NCI-H187 (cell line): ENCODE results near the gene DNAJB11.
A peak's percentile ranks its signal among the peaks of the same experiment; 100 is the strongest.

ENCODE experiments used
- DNase-seq, 2 experiments: peaks; one replicate each; lab custom pipeline; 2025; lab: John Stamatoyannopoulos, UW

DNAJB11 gene

GRCh38 chr3:186596568-186597287 lies 26.2 kb downstream of the DNAJB11 start:
- DNase-seq, result no peak

- DNase-seq, result no peak
These were observed 27.7 kb downstream of the DNAJB11 start for GRCh38 chr3:186598108-186598784.

DNA sequence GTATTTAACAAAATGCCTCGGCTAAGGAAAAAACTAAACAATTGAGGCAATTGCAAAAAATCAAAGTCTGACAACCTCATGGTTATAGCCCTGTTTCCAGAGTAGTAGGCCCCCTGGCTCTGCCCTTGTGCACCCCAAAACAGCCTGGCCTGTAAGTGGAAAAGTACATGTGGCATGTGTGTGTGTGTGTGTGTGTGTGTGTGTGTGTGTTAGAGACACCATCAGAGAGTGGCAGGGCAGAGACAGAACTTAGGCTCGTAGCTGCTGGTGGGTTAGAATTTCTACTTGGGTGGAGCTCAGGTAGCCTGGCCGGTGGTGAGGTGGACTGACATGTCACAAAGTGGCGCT lies 28.2 kb downstream of the DNAJB11 start:
- no peak for DNase-seq

DNA sequence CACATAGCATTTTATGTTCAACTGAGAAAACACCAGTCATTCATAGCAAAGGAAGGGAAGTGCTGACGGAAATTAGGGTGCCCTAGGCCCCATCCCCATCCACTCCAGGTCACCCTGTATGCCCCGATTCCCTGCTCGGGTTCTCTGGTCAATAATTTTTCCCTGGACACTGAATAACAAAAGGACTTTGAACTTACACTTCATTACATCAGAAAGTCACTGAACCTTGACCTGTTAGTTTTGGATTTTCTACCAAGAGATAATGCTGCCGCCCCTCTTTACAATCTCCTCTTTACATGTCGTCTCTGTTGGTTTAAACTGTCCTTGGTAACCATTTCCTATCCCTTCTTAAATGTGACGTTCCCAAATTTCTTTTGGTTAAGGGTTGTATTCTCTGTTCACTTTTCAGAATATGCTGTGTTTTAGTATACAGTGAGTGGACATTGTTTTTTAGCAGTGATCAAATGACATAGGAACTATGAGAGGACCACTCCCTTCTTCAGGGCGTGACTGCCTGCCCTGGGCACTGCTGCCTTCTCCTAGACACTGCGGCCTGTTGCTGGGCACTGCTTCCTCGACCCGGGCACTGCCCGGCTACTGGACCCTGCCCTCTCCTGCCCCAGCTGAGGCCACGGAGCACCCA lies 28.7 kb downstream of the DNAJB11 start:
- DNase-seq, result no peak

DNA sequence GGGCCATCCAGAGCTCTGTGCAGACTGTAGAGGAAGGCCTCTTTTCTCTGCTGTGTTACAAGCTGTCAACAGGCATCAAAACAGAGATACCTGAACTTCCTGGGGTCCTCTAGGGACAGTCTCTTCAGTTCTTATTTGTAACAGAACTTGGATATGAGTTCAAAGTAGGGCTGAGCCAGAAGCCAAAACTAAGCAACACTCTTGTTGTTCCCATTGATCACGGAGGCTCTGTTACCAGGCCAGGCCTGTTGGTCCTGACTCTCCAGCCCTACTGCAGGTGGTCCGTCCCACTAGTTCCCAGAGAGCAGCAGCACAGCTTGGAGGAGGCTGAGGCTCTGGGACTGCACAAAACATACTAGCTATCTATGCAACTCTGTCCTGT lies 29.3 kb downstream of the DNAJB11 start:
- DNase-seq, result no peak

DNA sequence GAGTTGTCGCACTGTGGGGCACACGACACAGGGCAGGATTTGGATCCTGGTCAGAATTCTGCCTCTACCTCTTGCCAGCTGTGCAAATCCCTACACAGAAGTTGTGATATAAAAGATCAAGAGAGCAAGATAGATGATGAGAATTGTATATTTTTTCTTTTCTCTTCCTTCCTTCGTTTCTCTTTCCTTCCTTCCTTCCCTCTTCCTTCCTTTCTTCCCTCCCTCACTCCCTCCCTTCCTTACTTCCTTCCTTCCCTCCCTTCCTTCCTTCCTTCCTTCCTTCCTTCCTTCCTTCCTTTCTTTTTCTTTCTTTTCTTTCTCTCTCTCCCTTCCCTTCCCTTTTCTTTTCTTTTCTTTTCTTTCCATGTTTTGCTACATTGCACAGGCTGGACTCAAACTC lies 30.4 kb downstream of the DNAJB11 start:
- no peak for DNase-seq

GRCh38 chr3:186603159-186603558 lies 32.6 kb downstream of the DNAJB11 start:
- no peak for DNase-seq

DNA sequence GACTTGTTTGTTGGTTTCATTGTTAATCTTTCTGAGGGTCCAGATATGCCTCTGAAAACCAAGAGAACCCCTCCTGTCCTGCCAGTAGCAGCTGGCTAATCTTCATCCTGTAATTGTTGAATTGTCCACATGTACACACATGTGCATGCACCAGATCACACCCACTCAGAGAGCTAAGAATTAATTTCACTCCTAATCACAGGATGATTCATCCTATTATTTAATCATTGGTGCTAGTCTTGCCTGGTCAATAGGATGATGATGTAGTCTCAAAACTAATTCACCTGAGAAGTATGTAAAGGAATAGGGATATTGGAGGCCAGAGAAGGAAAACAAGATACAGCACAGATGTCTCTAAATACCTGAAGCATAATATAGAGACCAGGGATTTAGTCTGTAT lies 34.6 kb downstream of the DNAJB11 start:
- DNase-seq, result no peak

DNA sequence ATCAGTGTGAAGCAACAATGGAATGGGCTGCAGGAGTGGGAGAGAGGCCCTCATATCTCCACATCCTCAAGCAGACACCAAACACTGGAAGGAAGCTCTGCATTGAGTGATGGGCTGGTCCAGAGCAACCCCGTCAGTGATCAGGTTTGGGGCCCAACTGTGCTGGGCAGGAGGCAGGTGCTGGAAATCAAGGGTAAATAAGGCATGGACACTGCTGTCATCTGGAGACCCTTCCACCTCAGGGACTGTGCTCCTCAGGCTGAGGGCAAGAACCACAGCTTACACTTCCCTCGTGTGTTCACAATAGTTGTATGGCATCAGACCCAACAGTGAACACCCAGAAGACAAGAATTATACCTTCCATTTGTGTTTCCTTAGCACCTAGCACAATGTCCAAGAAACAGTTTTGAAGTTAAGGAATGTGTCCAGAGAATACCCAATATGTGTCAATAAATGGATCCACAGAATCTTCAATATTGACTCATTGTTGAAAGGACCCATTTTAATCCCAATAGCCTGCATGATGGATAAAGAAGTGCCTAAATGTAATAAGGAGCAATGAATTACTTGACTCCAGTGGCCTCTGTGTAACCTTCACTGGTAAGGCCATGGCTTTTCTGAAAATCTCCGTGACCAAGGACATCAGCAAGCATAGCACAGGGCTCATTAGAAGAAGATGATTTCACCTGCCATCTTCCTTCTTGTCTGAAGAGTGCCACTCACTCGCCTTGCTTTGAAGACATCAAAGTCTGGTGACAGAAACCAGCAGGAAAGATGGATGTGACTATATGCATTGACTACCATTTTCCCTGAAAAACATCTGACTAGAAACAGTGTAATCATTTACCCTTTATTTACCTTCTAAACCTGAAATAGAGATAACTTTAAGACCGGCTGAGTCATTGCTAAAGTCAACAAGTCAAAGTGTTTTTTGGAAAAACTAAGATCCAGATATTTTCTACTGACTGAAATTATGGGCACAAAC lies 35.3 kb downstream of the DNAJB11 start:
- no peak for DNase-seq

GRCh38 chr3:186608624-186609215 lies 38.2 kb downstream of the DNAJB11 start:
- no peak for DNase-seq

GRCh38 chr3:186609247-186609868 lies 38.8 kb downstream of the DNAJB11 start:
- DNase-seq, result no peak

- DNase-seq, result no peak
These were observed 41.5 kb downstream of the DNAJB11 start for GRCh38 chr3:186612065-186612464.

DNA sequence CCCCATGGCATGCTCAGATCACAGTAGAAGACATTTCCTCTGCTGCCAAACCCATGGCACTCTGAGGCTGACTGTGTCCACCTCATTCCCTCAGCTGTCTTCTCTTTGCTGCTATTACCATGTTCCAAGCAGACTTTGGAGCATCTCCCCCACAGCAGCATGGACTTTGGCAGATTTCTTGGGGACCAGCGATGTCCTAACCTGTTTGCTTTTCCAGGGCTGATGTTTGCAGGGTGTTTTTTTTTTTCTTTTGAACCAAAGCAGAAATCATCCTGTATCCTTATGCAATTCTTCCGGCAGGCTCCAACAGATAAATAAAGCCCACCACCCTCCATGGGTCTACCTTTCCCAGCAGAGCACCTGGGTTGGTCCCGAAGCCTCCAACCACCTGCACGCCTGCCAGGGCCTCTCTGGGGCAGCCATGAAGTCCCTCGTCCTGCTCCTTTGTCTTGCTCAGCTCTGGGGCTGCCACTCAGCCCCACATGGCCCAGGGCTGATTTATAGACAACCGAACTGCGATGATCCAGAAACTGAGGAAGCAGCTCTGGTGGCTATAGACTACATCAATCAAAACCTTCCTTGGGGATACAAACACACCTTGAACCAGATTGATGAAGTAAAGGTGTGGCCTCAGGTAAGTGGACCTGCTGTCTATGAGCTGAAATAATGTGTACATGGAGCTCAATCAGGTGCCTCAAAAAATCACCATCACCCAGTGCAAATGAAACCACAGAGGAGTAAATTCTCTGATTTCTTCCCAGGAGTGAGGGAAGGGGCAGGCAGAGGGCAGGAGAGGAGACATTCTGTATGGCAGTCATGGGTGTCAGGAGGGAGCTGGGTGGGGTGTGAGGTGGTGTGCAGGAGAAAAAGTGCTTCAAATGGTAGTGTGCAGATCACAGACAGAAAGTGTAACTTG lies 42.5 kb downstream of the DNAJB11 start, which contains the start of gene AHSG:
Gene AHSG, plus strand, starts transcription at position 340 of the 916 bp plus-strand sequence. Its CDS starts 82 bp downstream, at position 422.
- DNase-seq, result no peak

DNA sequence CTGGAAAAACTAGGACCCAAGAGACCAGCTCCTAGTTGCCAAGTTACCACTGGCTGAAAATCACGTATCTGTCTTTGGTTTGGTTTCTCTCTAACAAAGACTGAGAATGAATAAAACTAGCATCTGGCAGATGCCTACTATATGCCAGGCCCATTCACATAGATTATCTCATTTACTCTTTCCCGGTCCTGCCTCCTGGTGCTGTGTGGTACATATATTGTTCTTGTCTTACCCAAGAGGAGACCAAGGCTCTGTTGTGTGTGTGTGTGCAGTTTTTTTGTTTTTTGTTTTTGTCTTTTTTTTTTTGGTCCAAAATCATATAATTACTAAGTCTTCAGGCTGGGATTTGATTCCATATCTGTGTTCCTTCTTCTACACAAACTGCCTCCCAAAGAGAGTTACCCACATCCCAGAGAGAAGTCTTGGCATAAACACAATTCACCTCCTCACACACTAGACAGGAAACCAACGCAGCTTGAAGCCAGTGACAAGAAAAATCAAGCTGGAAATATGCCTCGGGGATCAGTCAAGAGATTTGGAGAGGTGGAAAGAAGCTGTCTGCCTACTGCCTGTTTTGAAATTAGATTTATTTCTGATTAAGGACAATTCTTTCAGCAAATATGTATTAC lies 43.2 kb downstream of the DNAJB11 start:
- DNase-seq, result no peak

GRCh38 chr3:186614266-186614596 lies 43.7 kb downstream of the DNAJB11 start:
- no peak for DNase-seq

- peak; percentile 64 to 89 for DNase-seq
These were observed 44.3 kb downstream of the DNAJB11 start for GRCh38 chr3:186614597-186615483.

- no peak for DNase-seq
These were observed 45.7 kb downstream of the DNAJB11 start for GRCh38 chr3:186616299-186616617.

- peak; percentile 55 to 77 for DNase-seq
These were observed 46.8 kb downstream of the DNAJB11 start for GRCh38 chr3:186617036-186617946.
